ENCODE data around the gene FIBCD1. TPM values are rescaled to one million over a fixed set of nuclear protein-coding genes. Genes with fewer than 3 reads are reported as not detected.

The FIBCD1 gene
- total RNA-seq, 1 donor from 2014 or later: 0.66 TPM

- Mint-ChIP-seq H3K9me3 (ENCODE audit: unreplicated experiment) (peaks cover 8% of the 10 kb centered on the region), H3K4me1 (ENCODE audit: low read depth, unreplicated experiment) (no peaks in the 10 kb centered on the region)
- no peak for FAIRE-seq
These were observed 15.3 kb upstream of the FIBCD1 start for GRCh38 chr9:130954317-130954716.

GRCh38 chr9:130952065-130952762 is 13.2 kb upstream of the FIBCD1 start:
- no peak overlapping the region for H3K4me3 Mint-ChIP-seq (ENCODE audit: unreplicated experiment)
- H3K4me1 ChIP-seq (ENCODE audit: insufficient read depth, low read length): peaks cover 2% of the 10 kb centered on the region
- peaks cover 45% of the 10 kb centered on the region for H3K27me3 Mint-ChIP-seq (ENCODE audit: low read depth, unreplicated experiment)
- no peak for FAIRE-seq
- H2AFZ ChIP-seq (ENCODE audit: low read depth, low read length): no peak overlapping the region
- H3K9me3 Mint-ChIP-seq (ENCODE audit: unreplicated experiment): peaks cover 10% of the 10 kb centered on the region
- H3K36me3 ChIP-seq (ENCODE audit: insufficient read depth, low read length): no peaks in the 10 kb centered on the region
- no peak overlapping the region for H3K4me2 ChIP-seq (ENCODE audit: low read length)
- H3K27ac Mint-ChIP-seq (ENCODE audit: unreplicated experiment): peak overlapping the region; percentile 16
- H4K20me1 ChIP-seq (ENCODE audit: insufficient read depth, low read length): no peaks in the 10 kb centered on the region
- peaks cover 7% of the 10 kb centered on the region for H3K4me1 Mint-ChIP-seq (ENCODE audit: low read depth, unreplicated experiment)
- H3K4me3 ChIP-seq (ENCODE audit: insufficient read depth, low read depth, low read length): no peak overlapping the region
- H3K27me3 ChIP-seq (ENCODE audit: insufficient read depth, low read length): peaks cover 32% of the 10 kb centered on the region
- no peaks in the 10 kb centered on the region for H3K36me3 Mint-ChIP-seq (ENCODE audit: low read depth, unreplicated experiment)
- H3K79me2 ChIP-seq (ENCODE audit: insufficient read depth, low read length): no peaks in the 10 kb centered on the region
- H3K9ac ChIP-seq (ENCODE audit: low read length): no peak overlapping the region
- DNase-seq (ENCODE audit: low read depth): no peak
- H3K9me3 ChIP-seq (ENCODE audit: insufficient read depth, low read depth, low read length): peaks cover 13% of the 10 kb centered on the region
- no peak for TF ChIP-seq CTCF (IDR thresholded peaks at IDR 0.05; ENCODE audit: insufficient read depth, low read depth, low read length)
- no peak for TF ChIP-seq EZH2 (IDR thresholded peaks at IDR 0.05; ENCODE audit: insufficient read depth, low read length)
- no peak overlapping the region for H3K27ac ChIP-seq (ENCODE audit: low read depth, low read length)

More at GRCh38 chr9:130954317-130954716, 15.3 kb upstream of the FIBCD1 start:
- Histone ChIP-seq H3K4me3 (ENCODE audit: insufficient read depth, low read depth, low read length) (no peak overlapping the region), H2AFZ (ENCODE audit: low read depth, low read length) (no peak overlapping the region), H3K79me2 (ENCODE audit: insufficient read depth, low read length) (no peaks in the 10 kb centered on the region), H3K4me2 (ENCODE audit: low read length) (no peak overlapping the region), H4K20me1 (ENCODE audit: insufficient read depth, low read length) (no peaks in the 10 kb centered on the region), H3K36me3 (ENCODE audit: insufficient read depth, low read length) (no peaks in the 10 kb centered on the region), H3K9me3 (ENCODE audit: insufficient read depth, low read depth, low read length) (peaks cover 17% of the 10 kb centered on the region), H3K27ac (ENCODE audit: low read depth, low read length) (no peak overlapping the region), H3K27me3 (ENCODE audit: insufficient read depth, low read length) (peaks cover 28% of the 10 kb centered on the region), H3K9ac (ENCODE audit: low read length) (no peak overlapping the region), H3K4me1 (ENCODE audit: insufficient read depth, low read length) (no peaks in the 10 kb centered on the region)
- no peak for TF ChIP-seq EZH2 (IDR thresholded peaks at IDR 0.05; ENCODE audit: insufficient read depth, low read length)
- no peak for TF ChIP-seq CTCF (IDR thresholded peaks at IDR 0.05; ENCODE audit: insufficient read depth, low read depth, low read length)
- H3K36me3 Mint-ChIP-seq (ENCODE audit: low read depth, unreplicated experiment): no peaks in the 10 kb centered on the region
- DNase-seq (ENCODE audit: low read depth): no peak
- peaks cover 32% of the 10 kb centered on the region for H3K27me3 Mint-ChIP-seq (ENCODE audit: low read depth, unreplicated experiment)
- no peak overlapping the region for H3K4me3 Mint-ChIP-seq (ENCODE audit: unreplicated experiment)
- H3K27ac Mint-ChIP-seq (ENCODE audit: unreplicated experiment): no peak overlapping the region

GRCh38 chr9:130950039-130950311 is 10.9 kb upstream of the FIBCD1 start:
- DNase-seq (ENCODE audit: low read depth) (no peak), FAIRE-seq (no peak)
- TF ChIP-seq CTCF (IDR thresholded peaks at IDR 0.05; ENCODE audit: insufficient read depth, low read depth, low read length) (no peak), EZH2 (IDR thresholded peaks at IDR 0.05; ENCODE audit: insufficient read depth, low read length) (no peak)
- peaks cover 29% of the 10 kb centered on the region for H3K27me3 ChIP-seq (ENCODE audit: insufficient read depth, low read length)
- peaks cover 6% of the 10 kb centered on the region for H3K4me1 ChIP-seq (ENCODE audit: insufficient read depth, low read length)
- no peaks in the 10 kb centered on the region for H3K79me2 ChIP-seq (ENCODE audit: insufficient read depth, low read length)
- H3K9ac ChIP-seq (ENCODE audit: low read length): no peak overlapping the region
- H3K4me3 ChIP-seq (ENCODE audit: insufficient read depth, low read depth, low read length): no peak overlapping the region
- H3K9me3 ChIP-seq (ENCODE audit: insufficient read depth, low read depth, low read length): peaks cover 12% of the 10 kb centered on the region
- H3K4me1 Mint-ChIP-seq (ENCODE audit: low read depth, unreplicated experiment): peaks cover 12% of the 10 kb centered on the region
- H4K20me1 ChIP-seq (ENCODE audit: insufficient read depth, low read length): no peaks in the 10 kb centered on the region
- H3K27me3 Mint-ChIP-seq (ENCODE audit: low read depth, unreplicated experiment): peaks cover 56% of the 10 kb centered on the region
- H3K9me3 Mint-ChIP-seq (ENCODE audit: unreplicated experiment): peaks cover 10% of the 10 kb centered on the region
- H3K36me3 ChIP-seq (ENCODE audit: insufficient read depth, low read length): no peaks in the 10 kb centered on the region
- no peak overlapping the region for H2AFZ ChIP-seq (ENCODE audit: low read depth, low read length)
- H3K27ac ChIP-seq (ENCODE audit: low read depth, low read length): no peak overlapping the region
- no peak overlapping the region for H3K4me2 ChIP-seq (ENCODE audit: low read length)
- no peak overlapping the region for H3K27ac Mint-ChIP-seq (ENCODE audit: unreplicated experiment)
- H3K4me3 Mint-ChIP-seq (ENCODE audit: unreplicated experiment): peak overlapping the region; percentile 23
- H3K36me3 Mint-ChIP-seq (ENCODE audit: low read depth, unreplicated experiment): no peaks in the 10 kb centered on the region

Measured in astrocyte (in vitro differentiated cells and primary cell).